Measurements from ENCODE around the gene AKAP12.

AKAP12 gene

DNA sequence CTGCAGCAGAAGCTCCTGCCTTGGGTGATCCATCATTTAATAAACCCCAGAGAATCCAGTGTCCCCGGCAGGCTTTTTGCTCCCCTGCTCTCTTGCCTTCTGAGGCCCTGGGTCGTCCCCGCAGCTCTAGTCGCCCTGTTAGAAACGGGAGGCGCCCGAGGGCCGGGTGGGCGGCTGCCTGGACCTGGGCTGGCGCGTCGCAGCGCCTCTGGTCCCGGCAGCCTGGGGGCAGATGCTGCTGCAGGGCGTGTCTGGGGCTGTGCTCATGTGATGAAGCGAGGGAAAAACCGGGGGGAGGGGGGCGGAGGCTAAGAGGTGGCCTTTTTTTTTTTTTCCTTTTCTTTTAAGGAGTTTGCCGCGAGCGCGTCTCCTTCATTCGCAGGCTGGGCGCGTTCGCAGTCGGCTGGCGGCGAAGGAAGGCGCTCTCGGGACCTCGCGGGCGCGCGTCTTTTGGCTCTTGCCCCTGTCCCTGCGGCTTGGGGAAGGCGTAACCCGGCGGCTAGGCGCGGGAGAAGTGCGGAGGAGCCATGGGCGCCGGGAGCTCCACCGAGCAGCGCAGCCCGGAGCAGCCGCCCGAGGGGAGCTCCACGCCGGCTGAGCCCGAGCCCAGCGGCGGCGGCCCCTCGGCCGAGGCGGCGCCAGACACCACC is 394 bp downstream of the AKAP12 start:
- peak; percentile 32 to 58 for DNase-seq

GRCh38 chr6:151240791-151241642 is 1.2 kb downstream of the AKAP12 start:
- peak; percentile 36 to 64 for DNase-seq

- no peak for DNase-seq
Observed at GRCh38 chr6:151241853-151242252, 2.1 kb downstream of the AKAP12 start.

- no peak for DNase-seq
Observed at GRCh38 chr6:151242420-151242861, 2.7 kb downstream of the AKAP12 start.

GRCh38 chr6:151243481-151243880 is 3.7 kb downstream of the AKAP12 start:
- no peak for DNase-seq

DNA sequence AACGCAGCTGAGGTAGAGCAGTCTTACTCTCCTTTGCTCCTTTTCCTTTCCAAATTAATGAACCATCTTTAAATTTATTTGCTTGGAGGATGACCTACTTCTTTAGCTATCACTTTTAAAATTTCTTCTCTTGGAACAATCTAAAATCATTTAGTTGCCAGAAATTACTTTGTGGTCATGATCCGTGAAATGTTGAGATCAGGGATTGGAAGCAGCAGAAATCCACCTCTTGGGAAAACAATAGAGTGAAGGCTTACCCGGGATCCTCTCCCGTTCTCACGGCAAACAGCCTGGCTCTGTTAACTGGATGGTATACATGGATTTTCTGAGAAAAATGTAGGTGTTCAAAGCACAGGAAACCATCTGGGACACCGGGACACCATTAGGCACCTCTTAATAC is 7.7 kb downstream of the AKAP12 start:
- no peak for DNase-seq

- no peak for DNase-seq
Observed at GRCh38 chr6:151248295-151248694, 8.5 kb downstream of the AKAP12 start.

GRCh38 chr6:151252634-151253033 is 12.9 kb downstream of the AKAP12 start:
- DNase-seq = no peak

- DNase-seq = no peak
Observed at GRCh38 chr6:151254451-151255081, 14.8 kb downstream of the AKAP12 start.

DNA sequence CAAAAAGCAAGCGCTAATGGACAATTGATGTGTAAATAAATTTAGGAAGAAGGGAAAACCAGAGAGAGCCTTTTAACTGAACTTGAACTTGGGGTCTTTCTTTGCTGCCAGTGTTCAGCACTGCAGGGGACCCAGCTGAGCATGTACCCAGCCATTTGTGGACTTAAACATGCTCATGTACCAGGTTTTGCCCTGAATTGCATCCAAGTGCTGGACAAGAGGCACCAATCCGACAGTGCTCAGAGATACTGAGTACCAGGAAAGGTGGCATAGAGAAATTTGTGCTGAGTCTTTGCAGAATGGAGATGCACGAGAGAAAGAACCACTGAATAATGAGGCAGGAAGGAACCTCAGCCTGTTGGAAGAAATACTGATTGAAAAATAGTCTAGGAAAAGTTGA is 16.0 kb downstream of the AKAP12 start:
- no peak for DNase-seq

- DNase-seq = no peak
Observed at GRCh38 chr6:151257985-151258445, 18.2 kb downstream of the AKAP12 start.

DNA sequence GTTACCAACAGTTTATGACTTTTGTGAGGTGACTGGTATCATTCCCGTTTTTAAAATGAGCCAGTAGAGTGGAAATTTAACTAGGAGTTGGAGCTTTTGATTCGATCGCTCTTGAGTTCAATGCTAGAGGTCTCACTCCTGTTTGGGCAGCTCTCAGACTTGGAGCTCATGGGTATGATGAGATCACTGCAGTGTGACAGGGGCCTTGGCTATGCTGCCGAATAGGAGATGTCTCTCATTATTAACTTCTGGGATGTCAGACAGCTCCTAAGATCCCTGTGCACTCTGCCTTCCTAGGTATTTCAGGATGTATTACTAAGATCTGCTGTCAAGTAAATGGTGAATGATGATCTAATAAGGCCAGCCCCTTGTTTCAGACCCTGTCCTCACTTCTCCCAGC is 20.4 kb downstream of the AKAP12 start:
- no peak for DNase-seq

DNA sequence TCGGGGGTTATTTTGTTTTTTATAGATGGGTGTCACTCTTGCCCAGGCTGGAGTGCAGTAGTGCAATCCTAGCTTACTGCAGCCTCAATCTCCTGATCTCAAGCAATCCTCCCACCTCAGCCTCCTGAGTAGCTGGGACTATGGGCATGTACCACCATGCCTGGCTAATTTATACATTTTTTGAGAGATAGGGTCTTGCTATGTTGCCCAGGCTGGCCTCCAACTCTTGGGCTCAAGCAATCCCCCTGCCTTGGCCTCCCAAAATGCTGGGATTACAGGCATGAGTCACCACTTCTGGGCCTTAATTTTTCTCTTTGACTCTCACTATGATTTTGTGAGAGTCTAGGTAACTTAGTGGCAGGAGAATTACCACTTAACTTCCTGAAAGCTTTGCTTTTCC is 23.3 kb downstream of the AKAP12 start:
- DNase-seq = no peak

DNA sequence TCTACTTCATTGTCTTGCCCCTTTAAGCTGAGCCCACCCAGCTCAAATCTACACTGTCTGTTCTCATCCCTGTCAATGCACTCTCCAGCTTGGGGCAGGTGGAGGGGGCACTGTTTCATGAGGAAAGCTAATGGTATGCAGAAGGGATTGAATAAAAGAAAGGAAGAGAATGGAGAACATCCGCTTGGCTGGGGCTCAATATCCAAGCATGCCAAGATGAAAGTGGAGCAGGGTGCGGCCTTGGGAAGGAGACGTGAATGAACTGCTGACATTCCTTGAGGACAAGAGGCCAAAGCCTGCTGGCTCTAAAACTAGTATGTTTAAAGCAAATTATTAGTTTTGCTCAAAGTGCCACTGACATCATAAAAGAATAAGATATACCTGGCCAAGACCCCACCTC is 24.2 kb downstream of the AKAP12 start:
- no peak for DNase-seq

- DNase-seq = no peak
Observed at GRCh38 chr6:151265282-151265681, 25.5 kb downstream of the AKAP12 start.

- no peak for DNase-seq
Observed at GRCh38 chr6:151269321-151269995, 29.7 kb downstream of the AKAP12 start.

DNA sequence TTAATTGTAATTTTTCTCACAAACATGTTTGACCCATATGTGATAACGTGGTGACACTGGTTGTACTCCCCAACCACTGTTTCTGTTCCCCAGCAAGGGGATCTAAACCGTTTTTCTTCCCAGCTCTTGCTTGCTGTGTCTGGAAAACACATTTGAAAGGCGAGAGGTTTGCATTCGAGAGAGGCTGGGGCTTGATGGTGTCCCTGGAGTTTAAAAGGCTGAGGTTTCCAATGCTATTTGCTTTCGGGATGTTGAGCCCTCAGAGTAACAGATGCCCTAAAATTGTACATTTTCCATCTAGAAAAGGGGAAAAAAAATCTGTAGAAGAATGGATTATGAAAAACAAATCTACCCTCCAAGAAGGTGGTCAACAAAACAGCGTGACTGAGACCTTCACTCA is 35.4 kb downstream of the AKAP12 start:
- DNase-seq = no peak

GRCh38 chr6:151275566-151275965 is 35.8 kb downstream of the AKAP12 start:
- DNase-seq = no peak

GRCh38 chr6:151276112-151276740 is 36.5 kb downstream of the AKAP12 start:
- no peak for DNase-seq

DNA sequence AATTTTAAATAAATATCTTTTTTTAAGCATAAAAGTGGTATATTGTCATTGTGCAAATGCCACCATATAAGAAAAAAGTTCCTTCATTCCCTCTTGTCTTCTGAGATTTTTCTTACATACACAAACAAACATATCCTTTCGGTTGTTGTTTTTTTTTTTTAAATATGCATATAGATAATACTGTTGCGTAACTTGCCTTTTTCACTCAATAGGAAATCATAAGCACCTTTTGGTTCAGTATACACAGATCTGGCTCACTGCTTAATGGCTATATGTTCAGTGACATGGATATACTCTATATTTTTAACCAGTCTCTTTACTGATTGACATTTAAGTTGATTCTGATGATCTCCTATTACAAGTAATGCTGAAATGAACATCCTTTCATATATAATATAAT is 40.1 kb downstream of the AKAP12 start:
- no peak for DNase-seq

- no peak for DNase-seq
Observed at GRCh38 chr6:151280859-151281258, 41.1 kb downstream of the AKAP12 start.

- DNase-seq = no peak
Observed at GRCh38 chr6:151284012-151284411, 44.2 kb downstream of the AKAP12 start.

- no peak for DNase-seq
Observed at GRCh38 chr6:151284548-151285017, 44.8 kb downstream of the AKAP12 start.

Data from NCI-H2081 (cell line).